Ramos (cell line): ENCODE measurements around the gene FCN2.

Experiments used
- in situ Hi-C: fragments of 300-500 bp; cut with MboI; formaldehyde crosslinking; loops from one replicate; pipeline ENCODE4 v1.14.3; 2022; ENCODE audit warnings: low sequenced_read_pairs; ENCODE audit not compliant: unreplicated experiment

The FCN2 gene

GRCh38 chr9:134880484-134881312 lies at the start of gene FCN2:
Gene FCN2 (plus strand): TSS chr9:134880810. CDS start chr9:134880822, 12 bp downstream.
- in situ Hi-C loops = no loop called here

- in situ Hi-C loops = no loop called here
These were observed 49.5 kb upstream of the FCN2 start for GRCh38 chr9:134830926-134831720.

GRCh38 chr9:134832471-134832870 lies 48.1 kb upstream of the FCN2 start:
- in situ Hi-C loops = no loop called here

- in situ Hi-C loops = no loop called here
These were observed 47.2 kb upstream of the FCN2 start for GRCh38 chr9:134833294-134833880.

- in situ Hi-C loops = no loop called here
These were observed 46.2 kb upstream of the FCN2 start for GRCh38 chr9:134834217-134834956.

GRCh38 chr9:134834957-134835419 lies 45.6 kb upstream of the FCN2 start:
- in situ Hi-C loops = no loop called here

- in situ Hi-C loops = no loop called here
These were observed 45.2 kb upstream of the FCN2 start for GRCh38 chr9:134835448-134835847.

- in situ Hi-C loops = no loop called here
These were observed 44.6 kb upstream of the FCN2 start for GRCh38 chr9:134835987-134836386.

- in situ Hi-C loops = no loop called here
These were observed 44.1 kb upstream of the FCN2 start for GRCh38 chr9:134836406-134836970.

- in situ Hi-C loops = no loop called here
These were observed 43.1 kb upstream of the FCN2 start for GRCh38 chr9:134837529-134837928.

GRCh38 chr9:134838651-134839454 lies 41.8 kb upstream of the FCN2 start:
- in situ Hi-C loops = no loop called here

GRCh38 chr9:134839455-134840125 lies 41.0 kb upstream of the FCN2 start:
- in situ Hi-C loops = no loop called here

GRCh38 chr9:134840511-134840910 lies 40.1 kb upstream of the FCN2 start:
- in situ Hi-C loops = no loop called here

GRCh38 chr9:134841180-134841904 lies 39.3 kb upstream of the FCN2 start:
- in situ Hi-C loops = no loop called here

GRCh38 chr9:134842321-134842720 lies 38.3 kb upstream of the FCN2 start:
- in situ Hi-C loops = no loop called here

GRCh38 chr9:134843740-134844139 lies 36.9 kb upstream of the FCN2 start:
- in situ Hi-C loops = no loop called here

GRCh38 chr9:134844821-134845220 lies 35.8 kb upstream of the FCN2 start:
- in situ Hi-C loops = no loop called here

- in situ Hi-C loops = no loop called here
These were observed 34.4 kb upstream of the FCN2 start for GRCh38 chr9:134846187-134846586.
